Pancreas (tissue), 10 donors: ENCODE data around the gene PEAK3. TPM values are rescaled to one million over a fixed set of nuclear protein-coding genes. Genes with fewer than 3 reads are reported as not detected.

Source experiments
- ATAC-seq, 4 donors: fragments of 200-7000 bp; cut with Tn5 transposase; one replicate each; pipeline versions ENCODE4 v1.8.0 to v1.9.1; 2020; ENCODE audit warnings: mild to moderate bottlenecking in 4 of 4, moderate library complexity in 4 of 4
- DNase-seq, 6 donors: peaks; one replicate each; pipeline ENCODE4 v3.0.0-alpha.2; 2020
- FAIRE-seq: peaks from 2 replicates; lab custom pipeline; 2012; peaks lifted over from hg19 to GRCh38; lab: Jason Lieb, UNC
- H3K27ac ChIP-seq, 4 donors: fragments of 200-600 bp; sonication (generic); 1 replicate in 3 of 4; 2 replicates in 1 of 4; pipeline versions ENCODE4 v1.5.0 to v1.8.0; 2020
- H3K27me3 ChIP-seq, 4 donors: fragments of 200-600 bp; one replicate each; pipeline ENCODE4 v1.8.0; 2021
- H3K36me3 ChIP-seq, 3 donors: fragments of 200-600 bp; sonication (generic) in 1 of 3; one replicate each; pipeline versions ENCODE4 v1.5.0 to v1.8.0; 2020 to 2021
- H3K4me1 ChIP-seq, 3 donors: fragments of 200-600 bp; one replicate each; pipeline ENCODE4 v1.8.0; 2021
- H3K4me3 ChIP-seq, 4 donors: fragments of 200-600 bp; sonication (generic) in 2 of 4; one replicate each; pipeline versions ENCODE4 v1.5.0 to v1.8.0; 2020 to 2021
- H3K9me3 ChIP-seq, 4 donors: fragments of 200-600 bp; one replicate each; pipeline ENCODE4 v1.8.0; 2021
- CTCF ChIP-seq, 4 donors: fragments of 200-600 bp; sonication (generic) in 3 of 4; IDR thresholded peaks; one replicate each; pipeline versions ENCODE4 v1.5.0 to v1.8.0; 2021; ENCODE audit warnings: antibody characterized with exemption in 4 of 4
- WGBS, 2 donors: extraction: QIAGEN DNeasy Blood & Tissue Kit; methylation state at CpG; one replicate each; pipeline ENCODE4 v1.1.7; 2013; 5-methylcytosine and 5-hydroxymethylcytosine counted together
- intact Hi-C, 3 donors: fragments of 100-400 bp; cut with DNase I; formaldehyde crosslinking; loops; one replicate each; pipeline versions ENCODE4 v1.11.1 to v1.14.2; 2022
- polyA plus RNA-seq, 2 donors: library from polyadenylated mRNA; stranded (reverse); fragments of 200-250 nt; gene quantifications; one replicate each; pipeline ENCODE4 v1.2.3, GENCODE V29; 2013
- total RNA-seq, 6 donors: library from RNA; stranded (reverse); fragmentation: NEBNext Ultra II Directional in 4 of 6; extraction: Animal tissue kit (Norgen Biotek cat#: 25700) in 4 of 6; gene quantifications; one replicate each; pipeline versions ENCODE4 v1.2.1 to v1.2.4, GENCODE V29; 2021 to 2023
- donor health status: healthy with polysubstance abuse.
- donor health status: DM: no; HTN: no; CAD: no; lungs with moderate emphysema.
- donor health status: DM: no; HTN: no; CAD: no.
- donor health status: control.
- donor health status: control.
- donor health status: Bipolar disorder and iron deficiency.
- donor health status: DM: yes; HTN: yes; CAD: no.
- donor health status: DM: no; HTN: no; CAD: no.
- donor health status: DM: no; HTN: no; CAD: no.
- donor health status: DM: yes; HTN: yes; CAD: no.

The PEAK3 gene
- total and polyA plus RNA-seq, 8 donors: 0.04 to 0.81 (median 0.16) TPM; not detected in 2

- H3K27me3 ChIP-seq: no peaks in the 10 kb centered on the region
- H3K4me1 ChIP-seq: peaks cover 0 to 5% (median 5%) of the 10 kb centered on the region in 3 donors
- TF ChIP-seq CTCF (IDR thresholded peaks at IDR 0.05): no peak
- H3K4me3 ChIP-seq: no peak overlapping the region
- ATAC-seq (no peak), DNase-seq (peak in 2 of 6 donors; percentile 28 to 80), FAIRE-seq (no peak)
- WGBS, 2 donors: 92 to 93% methylated on average over 25 of the region's 25 CpGs
- intact Hi-C loops: no loop called here
- no peaks in the 10 kb centered on the region for H3K9me3 ChIP-seq
- no peak overlapping the region for H3K27ac ChIP-seq
- peaks cover 4 to 45% (median 44%) of the 10 kb centered on the region in 3 donors for H3K36me3 ChIP-seq
Observed at GRCh38 chr19:2246014-2246620, 35.9 kb downstream of the PEAK3 start.

GRCh38 chr19:2245273-2245672, 36.7 kb downstream of the PEAK3 start:
- H3K9me3 ChIP-seq: no peaks in the 10 kb centered on the region
- H3K36me3 ChIP-seq: peaks cover 4 to 45% (median 44%) of the 10 kb centered on the region in 3 donors
- 95 to 98% methylated on average over 15 of the region's 15 CpGs for WGBS, 2 donors
- ATAC-seq: no peak
- H3K27ac ChIP-seq: no peak overlapping the region
- TF ChIP-seq CTCF (IDR thresholded peaks at IDR 0.05): no peak
- peaks cover 0 to 13% (median 9%) of the 10 kb centered on the region in 3 donors for H3K4me1 ChIP-seq
- intact Hi-C loops: no loop called here
- FAIRE-seq: no peak
- peak in 2 of 6 donors; percentile 24 to 67 for DNase-seq
- H3K27me3 ChIP-seq: no peaks in the 10 kb centered on the region
- H3K4me3 ChIP-seq: no peak overlapping the region

- intact Hi-C loops: no loop called here
- 92 to 95% methylated on average over 21 of the region's 21 CpGs for WGBS, 2 donors
- H3K4me3 ChIP-seq: no peak overlapping the region
- no peaks in the 10 kb centered on the region for H3K27me3 ChIP-seq
- peaks cover 4 to 45% (median 44%) of the 10 kb centered on the region in 3 donors for H3K36me3 ChIP-seq
- H3K9me3 ChIP-seq: no peaks in the 10 kb centered on the region
- no peak for FAIRE-seq
- H3K27ac ChIP-seq: no peak overlapping the region
- peak in 2 of 4 donors; percentile 9 to 28 for ATAC-seq
- peak in 1 of 6 donors; percentile 20 for DNase-seq
- TF ChIP-seq CTCF (IDR thresholded peaks at IDR 0.05): no peak
- H3K4me1 ChIP-seq: peaks cover 0 to 19% (median 12%) of the 10 kb centered on the region in 3 donors
Observed at GRCh38 chr19:2244486-2244885, 37.5 kb downstream of the PEAK3 start.

- peak in 2 of 6 donors; percentile 22 to 64 for DNase-seq
- ATAC-seq: no peak
- no peak overlapping the region for H3K27ac ChIP-seq
- H3K27me3 ChIP-seq: no peaks in the 10 kb centered on the region
- 89 to 90% methylated on average over 12 of the region's 12 CpGs for WGBS, 2 donors
- H3K9me3 ChIP-seq: no peaks in the 10 kb centered on the region
- FAIRE-seq: no peak
- intact Hi-C loops: no loop called here
- TF ChIP-seq CTCF (IDR thresholded peaks at IDR 0.05): no peak
- H3K36me3 ChIP-seq: peaks cover 4 to 45% (median 44%) of the 10 kb centered on the region in 3 donors
- H3K4me1 ChIP-seq: peaks cover 0 to 24% (median 17%) of the 10 kb centered on the region in 3 donors
- H3K4me3 ChIP-seq: no peak overlapping the region
Observed at GRCh38 chr19:2244125-2244411, 37.9 kb downstream of the PEAK3 start.
